Lung (tissue), 13 donors: ENCODE measurements around the gene CDC42SE2. TPM values are rescaled to one million over a fixed set of nuclear protein-coding genes. Genes with fewer than 3 reads are reported as not detected.

Experiments
- ATAC-seq: fragments of 200-7000 bp; cut with Tn5 transposase; one replicate; pipeline ENCODE4 v1.9.1; 2020; ENCODE audit warnings: moderate number of reproducible peaks; ENCODE audit not compliant: insufficient read depth, low FRiP score
- DNase-seq, 3 donors: peaks; one replicate each; pipeline ENCODE4 v3.0.0-alpha.2; 2013 to 2017
- H3K27ac ChIP-seq, 2 donors: one replicate each; pipeline ENCODE4 v1.5.1; 2013; ENCODE audit warnings: mild to moderate bottlenecking in 2 of 2, moderate library complexity in 2 of 2, control low read depth in 1 of 2, inconsistent platforms in 1 of 2, low read depth in 1 of 2, low read length in 1 of 2
- H3K27me3 ChIP-seq, 3 donors: one replicate each; pipeline ENCODE4 v1.5.1; 2013; ENCODE audit warnings: low read length in 2 of 3; ENCODE audit not compliant: control insufficient read depth in 3 of 3, insufficient read depth in 3 of 3
- H3K36me3 ChIP-seq, 4 donors: one replicate each; pipeline ENCODE4 v1.5.1; 2013; ENCODE audit warnings: low read length in 4 of 4, mild to moderate bottlenecking in 1 of 4, moderate library complexity in 1 of 4; ENCODE audit not compliant: control insufficient read depth in 4 of 4, insufficient read depth in 4 of 4
- H3K4me1 ChIP-seq, 5 donors: one replicate each; pipeline ENCODE4 v1.5.1; 2013; ENCODE audit warnings: low read length in 5 of 5, mild to moderate bottlenecking in 2 of 5, moderate library complexity in 1 of 5; ENCODE audit not compliant: control insufficient read depth in 5 of 5, insufficient read depth in 5 of 5
- H3K4me3 ChIP-seq: one replicate; pipeline ENCODE4 v1.5.1; 2013; ENCODE audit warnings: mild to moderate bottlenecking, control low read depth, moderate library complexity
- H3K9ac ChIP-seq, 2 donors: one replicate each; pipeline ENCODE4 v1.5.1; 2013; ENCODE audit warnings: low read length in 2 of 2, control low read depth in 1 of 2; ENCODE audit not compliant: insufficient read depth in 1 of 2
- H3K9me3 ChIP-seq, 4 donors: one replicate each; pipeline ENCODE4 v1.5.1; 2013; ENCODE audit warnings: low read length in 3 of 4, mild to moderate bottlenecking in 1 of 4, moderate library complexity in 1 of 4; ENCODE audit not compliant: control insufficient read depth in 4 of 4, insufficient read depth in 3 of 4
- WGBS, 2 donors: extraction: QIAGEN DNeasy Blood & Tissue Kit; methylation state at CpG; one replicate each; pipeline ENCODE4 v1.1.7; 2013; 5-methylcytosine and 5-hydroxymethylcytosine counted together
- polyA plus RNA-seq, 2 donors: library from polyadenylated mRNA; stranded (reverse); fragments of 200-250 nt; gene quantifications; one replicate each; pipeline ENCODE4 v1.2.1, GENCODE V29; 2013
- small RNA-seq: library from RNA; depleted of rRNA; stranded (forward); fragments of <200 nt; gene quantifications from one replicate; pipeline ENCODE3, GENCODE V24; 2014; ENCODE audit warnings: low replicate concordance
- total RNA-seq, 2 donors: library from RNA; depleted of rRNA in 1 of 2; stranded (reverse); fragments of >200 nt in 1 of 2; gene quantifications; one replicate each; pipeline ENCODE4 v1.2.1, GENCODE V29; 2014 to 2021
- TF ChIP-seq, protein P1 (sequence below): IDR thresholded peaks from 2 replicates; pipeline ENCODE4 v1.5.1; 2012; ENCODE audit warnings: mild to moderate bottlenecking; ENCODE audit errors: control extremely low read depth, extremely low read depth
- donor health status: control.
- donor health status: control.
- donor health status: Bipolar disorder and iron deficiency.
- donor health status: healthy.
- donor health status: DM: yes; HTN: yes; CAD: no.

CDC42SE2 gene
- total and polyA plus RNA-seq, 4 donors: 18.1 to 58.9 (median 28.4) TPM

- 43 to 65% methylated on average over 2 of the region's 2 CpGs for WGBS, 2 donors
- TF ChIP-seq, protein P1, sequence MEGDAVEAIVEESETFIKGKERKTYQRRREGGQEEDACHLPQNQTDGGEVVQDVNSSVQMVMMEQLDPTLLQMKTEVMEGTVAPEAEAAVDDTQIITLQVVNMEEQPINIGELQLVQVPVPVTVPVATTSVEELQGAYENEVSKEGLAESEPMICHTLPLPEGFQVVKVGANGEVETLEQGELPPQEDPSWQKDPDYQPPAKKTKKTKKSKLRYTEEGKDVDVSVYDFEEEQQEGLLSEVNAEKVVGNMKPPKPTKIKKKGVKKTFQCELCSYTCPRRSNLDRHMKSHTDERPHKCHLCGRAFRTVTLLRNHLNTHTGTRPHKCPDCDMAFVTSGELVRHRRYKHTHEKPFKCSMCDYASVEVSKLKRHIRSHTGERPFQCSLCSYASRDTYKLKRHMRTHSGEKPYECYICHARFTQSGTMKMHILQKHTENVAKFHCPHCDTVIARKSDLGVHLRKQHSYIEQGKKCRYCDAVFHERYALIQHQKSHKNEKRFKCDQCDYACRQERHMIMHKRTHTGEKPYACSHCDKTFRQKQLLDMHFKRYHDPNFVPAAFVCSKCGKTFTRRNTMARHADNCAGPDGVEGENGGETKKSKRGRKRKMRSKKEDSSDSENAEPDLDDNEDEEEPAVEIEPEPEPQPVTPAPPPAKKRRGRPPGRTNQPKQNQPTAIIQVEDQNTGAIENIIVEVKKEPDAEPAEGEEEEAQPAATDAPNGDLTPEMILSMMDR: no peak
- Histone ChIP-seq H3K36me3 (peaks cover 10 to 38% (median 25%) of the 10 kb centered on the region in 4 donors), H3K4me3 (no peak overlapping the region), H3K9me3 (no peaks in the 10 kb centered on the region), H3K9ac (no peak overlapping the region), H3K27me3 (no peaks in the 10 kb centered on the region), H3K4me1 (no peaks in the 10 kb centered on the region), H3K27ac (no peak overlapping the region)
- DNase-seq (no peak), ATAC-seq (no peak)
Observed at GRCh38 chr5:131441184-131441583, 177.3 kb downstream of the CDC42SE2 start.

Small RNAs within 50 kb of the gene (small RNA-seq; reads per million reads assigned to genes)
- gene AC004777.1 (not detected), gene RF02271 (not detected)

Other genes starting within 250 kb of the CDC42SE2 start
- 100 to 1,000 TPM; 125 to 149 TPM for gene HINT1, start 98.8 kb upstream of the CDC42SE2 start, total RNA-seq
- gene HINT1, start 98.8 kb upstream of the CDC42SE2 start, polyA plus RNA-seq: 100 to 1,000 TPM; 215 to 259 TPM
- 10 to 100 TPM in 1 of 2 donors, 1 to 10 TPM in 1; 6.0 to 10.9 TPM for gene LYRM7, start 93.1 kb upstream of the CDC42SE2 start, total RNA-seq
- 1 to 10 TPM; 3.1 to 3.2 TPM for gene LYRM7, start 93.1 kb upstream of the CDC42SE2 start, polyA plus RNA-seq